Measurements from ENCODE around the gene ENO1.

GRCh38 chr1:8866173-8866791, 12.2 kb downstream of the ENO1 start:
- TF ChIP-seq NR2F2 (IDR thresholded peaks at IDR 0.05) (no peak), CTCF (IDR thresholded peaks at IDR 0.05; ENCODE audit: low read depth, low read length, missing input control) (no peak), SP1 (IDR thresholded peaks at IDR 0.05) (no peak), EGR1 (IDR thresholded peaks at IDR 0.05; ENCODE audit: low read depth in 2 of 2) (no peak), FOXA1 (IDR thresholded peaks at IDR 0.05) (no peak), MAX (IDR thresholded peaks at IDR 0.05) (no peak), TAF1 (conservative IDR thresholded peaks at IDR 0.05) (no peak), REST (IDR thresholded peaks at IDR 0.05) (no peak), ZBTB33 (IDR thresholded peaks at IDR 0.05) (no peak), ATF3 (IDR thresholded peaks at IDR 0.05) (no peak)
